Panc1 (cell line): ENCODE data around the gene INPP4B. TPM values are rescaled to one million over a fixed set of nuclear protein-coding genes. Genes with fewer than 3 reads are reported as not detected.

Experiments
- ATAC-seq: fragments of 200-7000 bp; cut with Tn5 transposase; 2 replicates; pipeline ENCODE4 v1.9.1; 2020; ENCODE audit warnings: mild to moderate bottlenecking, moderate library complexity
- BruUV-seq: library from RNA; stranded (reverse); fragments of 400-500 nt; replicated peaks from 2 replicates; lab custom pipeline; 2021; lab: Mats Ljungman, UMichigan
- CTCF ChIA-PET: fragments of 300-600 bp; sonication (Branson Sonifier 250); formaldehyde crosslinking; loops from one replicate; lab custom pipeline; 2022; ENCODE audit warnings: antibody characterized with exemption; lab: Charles Lee
- POLR2A ChIA-PET: fragments of 300-600 bp; sonication (Branson Sonifier 250); formaldehyde crosslinking; loops from one replicate; lab custom pipeline; 2022; ENCODE audit warnings: antibody characterized with exemption; lab: Charles Lee
- DNase-seq: peaks from one replicate; pipeline ENCODE4 v3.0.0-alpha.2; 2010; ENCODE audit warnings: low read depth, low spot score
- H3K27ac ChIP-seq: 2 replicates; pipeline ENCODE4 v1.5.1; 2011; ENCODE audit warnings: mild to moderate bottlenecking, low read length, inconsistent platforms
- H3K27me3 ChIP-seq: fragments of 200-500 bp; sonication (Bioruptor generic); 2 replicates; pipeline ENCODE4 v1.6.0; 2014; ENCODE audit warnings: low read length, inconsistent platforms; ENCODE audit not compliant: control insufficient read depth, insufficient read depth
- H3K36me3 ChIP-seq: fragments of 200-500 bp; sonication (Bioruptor generic); 2 replicates; pipeline ENCODE4 v1.5.1; 2014; ENCODE audit warnings: inconsistent platforms, mild to moderate bottlenecking, low read length, moderate library complexity; ENCODE audit not compliant: control insufficient read depth, insufficient read depth
- H3K4me1 ChIP-seq: 2 replicates; pipeline ENCODE4 v1.5.1; 2011; ENCODE audit warnings: inconsistent platforms, mild to moderate bottlenecking, low read length, moderate library complexity; ENCODE audit not compliant: control insufficient read depth, insufficient read depth
- H3K4me3 ChIP-seq, 2 experiments: 2 replicates each; pipeline ENCODE4 v1.5.1; 2011 to 2012; ENCODE audit warnings: low read depth in 2 of 2, low read length in 2 of 2, mild to moderate bottlenecking in 2 of 2, inconsistent platforms in 1 of 2, moderate library complexity in 1 of 2
- H3K9me3 ChIP-seq: fragments of 200-500 bp; sonication (Bioruptor generic); 2 replicates; pipeline ENCODE4 v1.5.1; 2014; ENCODE audit warnings: low read depth, mild to moderate bottlenecking, inconsistent platforms, low read length, moderate library complexity; ENCODE audit not compliant: control insufficient read depth, insufficient read depth
- POLR2AphosphoS5 ChIP-seq: IDR thresholded peaks from 2 replicates; pipeline ENCODE4 v1.6.1; 2012; ENCODE audit warnings: mild to moderate bottlenecking, low read depth, low read length, moderate library complexity
- SIN3A ChIP-seq: IDR thresholded peaks from 2 replicates; pipeline ENCODE4 v1.6.1; 2012; ENCODE audit warnings: low read depth, mild to moderate bottlenecking, low read length, moderate library complexity, borderline replicate concordance; ENCODE audit not compliant: insufficient read depth
- TCF7L2 ChIP-seq: IDR thresholded peaks from 2 replicates; pipeline ENCODE4 v1.6.1; 2011; ENCODE audit warnings: mild to moderate bottlenecking, low read depth, low read length, inconsistent platforms
- in situ Hi-C: cut with HindIII; loops from 2 replicates; pipeline ENCODE4 v1.10.0; 2016; ENCODE audit warnings: low sequenced_read_pairs, low pct_unique_long_range_greater_than_20kb
- intact Hi-C: fragments of 100-400 bp; cut with micrococcal nuclease; formaldehyde crosslinking; loops from one replicate; pipeline ENCODE4 v1.10.0; 2022; ENCODE audit not compliant: unreplicated experiment
- total RNA-seq: library from RNA; stranded (reverse); gene quantifications from one replicate; pipeline ENCODE4 v1.2.1, GENCODE V29; 2021; ENCODE audit not compliant: unreplicated experiment
- TF ChIP-seq, protein P1 (sequence below): fragments of 450-650 bp; IDR thresholded peaks from 2 replicates; pipeline ENCODE4 v1.5.1; 2017; ENCODE audit warnings: mild to moderate bottlenecking
- TF ChIP-seq, protein P2 (sequence below), 2 experiments: IDR thresholded peaks; 2 replicates each; pipeline ENCODE4 v1.6.1; 2011 to 2012; ENCODE audit warnings: low read depth in 2 of 2, control low read depth in 1 of 2, low read length in 1 of 2, mild to moderate bottlenecking in 1 of 2, moderate library complexity in 1 of 2; ENCODE audit not compliant: insufficient read depth in 1 of 2

INPP4B gene
- total RNA-seq, 1 experiment from 2014 or later = 4.5 TPM

DNA sequence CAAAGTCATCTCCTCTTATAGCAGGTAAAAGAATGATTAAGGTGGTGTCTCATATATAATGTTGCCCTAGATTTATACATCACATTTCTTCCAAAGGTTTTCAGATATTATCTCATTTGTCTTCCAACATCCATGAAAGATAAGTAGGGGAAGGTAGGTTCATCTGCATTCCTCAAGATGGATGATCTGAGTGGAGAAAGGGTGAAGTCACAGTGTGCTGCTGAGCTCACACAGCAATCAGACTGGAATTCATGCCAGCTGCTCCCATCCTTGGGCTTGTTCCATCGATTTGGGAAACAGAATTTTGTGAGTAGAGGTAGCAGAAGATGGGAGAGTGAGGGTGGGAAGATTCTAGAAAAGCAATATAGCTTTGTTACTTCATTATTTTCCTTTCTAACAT, 482.4 kb downstream of the INPP4B start:
- Histone ChIP-seq H3K4me3 (no peak overlapping the region), H3K9me3 (no peaks in the 10 kb centered on the region), H3K27ac (no peak overlapping the region), H3K36me3 (no peaks in the 10 kb centered on the region), H3K4me1 (peaks cover 3% of the 10 kb centered on the region), H3K27me3 (no peaks in the 10 kb centered on the region)
- ChIA-PET POLR2A (no interaction called here), CTCF (no interaction called here)
- intact Hi-C loops = no loop called here
- no peak for ATAC-seq
- no TSS peak for BruUV-seq
- TF ChIP-seq, protein P1, sequence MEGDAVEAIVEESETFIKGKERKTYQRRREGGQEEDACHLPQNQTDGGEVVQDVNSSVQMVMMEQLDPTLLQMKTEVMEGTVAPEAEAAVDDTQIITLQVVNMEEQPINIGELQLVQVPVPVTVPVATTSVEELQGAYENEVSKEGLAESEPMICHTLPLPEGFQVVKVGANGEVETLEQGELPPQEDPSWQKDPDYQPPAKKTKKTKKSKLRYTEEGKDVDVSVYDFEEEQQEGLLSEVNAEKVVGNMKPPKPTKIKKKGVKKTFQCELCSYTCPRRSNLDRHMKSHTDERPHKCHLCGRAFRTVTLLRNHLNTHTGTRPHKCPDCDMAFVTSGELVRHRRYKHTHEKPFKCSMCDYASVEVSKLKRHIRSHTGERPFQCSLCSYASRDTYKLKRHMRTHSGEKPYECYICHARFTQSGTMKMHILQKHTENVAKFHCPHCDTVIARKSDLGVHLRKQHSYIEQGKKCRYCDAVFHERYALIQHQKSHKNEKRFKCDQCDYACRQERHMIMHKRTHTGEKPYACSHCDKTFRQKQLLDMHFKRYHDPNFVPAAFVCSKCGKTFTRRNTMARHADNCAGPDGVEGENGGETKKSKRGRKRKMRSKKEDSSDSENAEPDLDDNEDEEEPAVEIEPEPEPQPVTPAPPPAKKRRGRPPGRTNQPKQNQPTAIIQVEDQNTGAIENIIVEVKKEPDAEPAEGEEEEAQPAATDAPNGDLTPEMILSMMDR = no peak
- TF ChIP-seq, protein P2, sequence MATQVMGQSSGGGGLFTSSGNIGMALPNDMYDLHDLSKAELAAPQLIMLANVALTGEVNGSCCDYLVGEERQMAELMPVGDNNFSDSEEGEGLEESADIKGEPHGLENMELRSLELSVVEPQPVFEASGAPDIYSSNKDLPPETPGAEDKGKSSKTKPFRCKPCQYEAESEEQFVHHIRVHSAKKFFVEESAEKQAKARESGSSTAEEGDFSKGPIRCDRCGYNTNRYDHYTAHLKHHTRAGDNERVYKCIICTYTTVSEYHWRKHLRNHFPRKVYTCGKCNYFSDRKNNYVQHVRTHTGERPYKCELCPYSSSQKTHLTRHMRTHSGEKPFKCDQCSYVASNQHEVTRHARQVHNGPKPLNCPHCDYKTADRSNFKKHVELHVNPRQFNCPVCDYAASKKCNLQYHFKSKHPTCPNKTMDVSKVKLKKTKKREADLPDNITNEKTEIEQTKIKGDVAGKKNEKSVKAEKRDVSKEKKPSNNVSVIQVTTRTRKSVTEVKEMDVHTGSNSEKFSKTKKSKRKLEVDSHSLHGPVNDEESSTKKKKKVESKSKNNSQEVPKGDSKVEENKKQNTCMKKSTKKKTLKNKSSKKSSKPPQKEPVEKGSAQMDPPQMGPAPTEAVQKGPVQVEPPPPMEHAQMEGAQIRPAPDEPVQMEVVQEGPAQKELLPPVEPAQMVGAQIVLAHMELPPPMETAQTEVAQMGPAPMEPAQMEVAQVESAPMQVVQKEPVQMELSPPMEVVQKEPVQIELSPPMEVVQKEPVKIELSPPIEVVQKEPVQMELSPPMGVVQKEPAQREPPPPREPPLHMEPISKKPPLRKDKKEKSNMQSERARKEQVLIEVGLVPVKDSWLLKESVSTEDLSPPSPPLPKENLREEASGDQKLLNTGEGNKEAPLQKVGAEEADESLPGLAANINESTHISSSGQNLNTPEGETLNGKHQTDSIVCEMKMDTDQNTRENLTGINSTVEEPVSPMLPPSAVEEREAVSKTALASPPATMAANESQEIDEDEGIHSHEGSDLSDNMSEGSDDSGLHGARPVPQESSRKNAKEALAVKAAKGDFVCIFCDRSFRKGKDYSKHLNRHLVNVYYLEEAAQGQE (IDR thresholded peaks at IDR 0.05; ENCODE audit: insufficient read depth in 1 of 2, low read depth in 2 of 2, low read length in 1 of 2) = no peak
- TF ChIP-seq POLR2AphosphoS5 (no peak), SIN3A (no peak), TCF7L2 (no peak)
- in situ Hi-C loops = no loop called here
- no peak for DNase-seq

DNA sequence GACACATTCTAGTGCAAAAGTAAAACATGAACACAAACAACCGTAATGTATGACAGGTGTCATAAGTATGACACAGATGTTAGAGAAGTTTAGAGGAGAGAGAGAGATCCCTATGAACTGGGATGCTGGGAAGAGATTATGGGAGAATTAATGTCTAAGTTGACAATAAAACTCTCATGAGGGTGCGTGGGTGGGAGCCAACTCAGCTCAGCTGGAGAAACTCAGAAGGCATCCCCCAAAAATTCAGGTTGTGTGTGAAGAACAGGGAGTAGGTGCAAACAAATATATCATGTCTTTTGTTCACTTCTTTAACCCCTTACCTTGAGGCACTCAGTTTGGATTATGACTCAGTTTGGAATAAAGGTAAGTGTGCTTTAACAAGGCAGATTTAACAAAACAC, 484.1 kb downstream of the INPP4B start:
- POLR2A ChIA-PET = no interaction called here

More for the DNA sequence above, 484.1 kb downstream of the INPP4B start:
- TF ChIP-seq TCF7L2 (no peak), POLR2AphosphoS5 (no peak), SIN3A (no peak)
- TF ChIP-seq, protein P2 (IDR thresholded peaks at IDR 0.05; ENCODE audit: insufficient read depth in 1 of 2, low read depth in 2 of 2, low read length in 1 of 2) = no peak
- TF ChIP-seq, protein P1 = no peak
- Histone ChIP-seq H3K9me3 (no peaks in the 10 kb centered on the region), H3K36me3 (no peaks in the 10 kb centered on the region), H3K4me3 (no peak overlapping the region), H3K27me3 (no peaks in the 10 kb centered on the region), H3K27ac (no peak overlapping the region), H3K4me1 (no peaks in the 10 kb centered on the region; the same call in 1 of the 2 replicates)
- CTCF ChIA-PET = no interaction called here
- intact Hi-C loops = no loop called here
- no TSS peak for BruUV-seq
- in situ Hi-C loops = no loop called here
- no peak for DNase-seq
- no peak for ATAC-seq
